GM19468 (cell line): ENCODE results near the gene BPIFB2.

Experiments
- ATAC-seq: cut with Tn5 transposase; IDR thresholded peaks from one replicate; pipeline ENCODE4 v1.9.1; 2021; ENCODE audit warnings: mild to moderate bottlenecking, moderate library complexity, moderate number of reproducible peaks; ENCODE audit not compliant: unreplicated experiment; ENCODE audit errors: extremely low read depth

Gene BPIFB2

GRCh38 chr20:33004141-33004751 is 3.3 kb upstream of the BPIFB2 start, which contains the start of gene SUN5:
Gene SUN5 (minus strand): TSS chr20:33004433. CDS start chr20:33004340, 93 bp downstream.
- no peak for ATAC-seq

GRCh38 chr20:33005132-33005566 is 2.4 kb upstream of the BPIFB2 start:
- ATAC-seq = no peak

- ATAC-seq = no peak
Observed at GRCh38 chr20:33005908-33006775, 1.4 kb upstream of the BPIFB2 start.

GRCh38 chr20:33006776-33007375 is 628 bp upstream of the BPIFB2 start:
- ATAC-seq = no peak

GRCh38 chr20:33008336-33009213 is 1.1 kb downstream of the BPIFB2 start:
- no peak for ATAC-seq

GRCh38 chr20:33009214-33010132 is 2.0 kb downstream of the BPIFB2 start:
- ATAC-seq = no peak

- no peak for ATAC-seq
Observed at GRCh38 chr20:33010133-33010504, 2.6 kb downstream of the BPIFB2 start.

- ATAC-seq = no peak
Observed at GRCh38 chr20:33010674-33011449, 3.4 kb downstream of the BPIFB2 start.

GRCh38 chr20:33012327-33013189 is 5.1 kb downstream of the BPIFB2 start:
- no peak for ATAC-seq

- no peak for ATAC-seq
Observed at GRCh38 chr20:33013701-33014326, 6.3 kb downstream of the BPIFB2 start.

- no peak for ATAC-seq
Observed at GRCh38 chr20:33014336-33015113, 7.0 kb downstream of the BPIFB2 start.

GRCh38 chr20:33015114-33015484 is 7.6 kb downstream of the BPIFB2 start:
- no peak for ATAC-seq

GRCh38 chr20:33015700-33016580 is 8.4 kb downstream of the BPIFB2 start:
- ATAC-seq = no peak

GRCh38 chr20:33016581-33017109 is 9.1 kb downstream of the BPIFB2 start:
- ATAC-seq = no peak

- ATAC-seq = no peak
Observed at GRCh38 chr20:33017542-33017941, 10.0 kb downstream of the BPIFB2 start.
